A549 (cell line): ENCODE data around the gene OAS3. TPM values are rescaled to one million over a fixed set of nuclear protein-coding genes. Genes with fewer than 3 reads are reported as not detected.
"Not testable (repeated sequence)": the region's sequence is repeated elsewhere in the genome, so short reads cannot be mapped to it uniquely, and the experiment has no call there.

Experiments used
- ATAC-seq, 2 experiments: fragments of 200-7000 bp in 1 of 2; fragments of >200 bp in 1 of 2; cut with Nextera tagmentation in 1 of 2; cut with Tn5 transposase in 1 of 2; 3 replicates each; pipeline versions ENCODE4 v1.8.0 to v1.9.1; 2018 to 2020; ENCODE audit warnings: mild to moderate bottlenecking in 1 of 2, moderate library complexity in 1 of 2
- CTCF ChIA-PET: fragments of 300-600 bp; sonication (Branson Sonifier 250); formaldehyde crosslinking; extraction: SDS; loops from one replicate; lab custom pipeline; 2021; ENCODE audit warnings: antibody characterized with exemption, inconsistent platforms; lab: Yijun Ruan, JAX
- POLR2A ChIA-PET: fragments of 350-600 bp; formaldehyde crosslinking; extraction: SDS; loops from one replicate; lab custom pipeline; 2021; ENCODE audit warnings: antibody characterized with exemption, inconsistent platforms; lab: Yijun Ruan, JAX
- DNase-seq, 2 experiments: peaks; one replicate each; pipeline versions ENCODE4 v3.0.0 to v3.0.0-alpha.2; 2011 to 2016; ENCODE audit warnings: low read depth in 1 of 2, low spot score in 1 of 2
- FAIRE-seq: peaks from 2 replicates; lab custom pipeline; 2011; peaks lifted over from hg19 to GRCh38; lab: Jason Lieb, UNC
- H3K27ac ChIP-seq, 2 experiments: fragments of >200 bp; sonication (Bioruptor Twin); formaldehyde crosslinking; 3 replicates each; pipeline ENCODE4 v1.5.1; 2016 to 2017
- H3K4me1 ChIP-seq: fragments of >200 bp; sonication (Bioruptor Twin); formaldehyde crosslinking; 3 replicates; pipeline ENCODE4 v1.6.1; 2016
- H3K4me2 ChIP-seq: fragments of >200 bp; sonication (Bioruptor Twin); formaldehyde crosslinking; 3 replicates; pipeline ENCODE4 v1.6.1; 2016
- H3K4me3 ChIP-seq: fragments of >200 bp; sonication (Bioruptor Twin); formaldehyde crosslinking; 3 replicates; pipeline ENCODE4 v1.5.1; 2016
- H3K9me3 ChIP-seq: fragments of >200 bp; sonication (Bioruptor Twin); formaldehyde crosslinking; 3 replicates; pipeline ENCODE4 v1.6.1; 2016
- CBX2 ChIP-seq: fragments of 200-600 bp; sonication (generic); IDR thresholded peaks from 2 replicates; pipeline ENCODE4 v1.6.1; 2016; ENCODE audit warnings: low read depth, mild to moderate bottlenecking, borderline replicate concordance
- FOSB ChIP-seq: fragments of 250-450 bp; sonication (Bioruptor Pico); IDR thresholded peaks from 2 replicates; pipeline ENCODE4 v1.5.0; 2020; ENCODE audit warnings: mild to moderate bottlenecking, moderate library complexity
- FOXS1 ChIP-seq: fragments of 250-450 bp; sonication (Bioruptor Pico); IDR thresholded peaks from 2 replicates; pipeline ENCODE4 v1.5.0; 2020; ENCODE audit warnings: mild to moderate bottlenecking, moderate library complexity
- HEYL ChIP-seq: fragments of 250-450 bp; sonication (Bioruptor Pico); IDR thresholded peaks from 2 replicates; pipeline ENCODE4 v1.8.0; 2021; ENCODE audit warnings: mild to moderate bottlenecking, moderate library complexity
- JUNB ChIP-seq: fragments of >200 bp; sonication (Bioruptor Twin); formaldehyde crosslinking; IDR thresholded peaks from 2 replicates; pipeline ENCODE4 v1.6.1; 2016
- KDM1A ChIP-seq: fragments of 200-600 bp; sonication (generic); IDR thresholded peaks from 2 replicates; pipeline ENCODE4 v1.6.1; 2016; ENCODE audit warnings: low read depth, mild to moderate bottlenecking
- NPAS2 ChIP-seq: fragments of 250-450 bp; sonication (Bioruptor Pico); IDR thresholded peaks from 2 replicates; pipeline ENCODE4 v1.8.0; 2022; ENCODE audit warnings: mild to moderate bottlenecking, moderate library complexity, borderline replicate concordance
- POLR2A ChIP-seq: IDR thresholded peaks from 2 replicates; pipeline ENCODE4 v1.6.1; 2012; ENCODE audit warnings: mild to moderate bottlenecking, low read length
- RFX5 ChIP-seq: fragments of 450-650 bp; IDR thresholded peaks from 2 replicates; pipeline ENCODE4 v1.7.1; 2014; ENCODE audit warnings: antibody characterized with exemption, mild to moderate bottlenecking, moderate library complexity
- TFCP2L1 ChIP-seq: fragments of 250-450 bp; sonication (Bioruptor Pico); IDR thresholded peaks from 2 replicates; pipeline ENCODE4 v1.5.0; 2021; ENCODE audit warnings: mild to moderate bottlenecking
- ZNF302 ChIP-seq: fragments of 250-450 bp; sonication (Bioruptor Pico); IDR thresholded peaks from 2 replicates; pipeline ENCODE4 v1.9.0; 2021; ENCODE audit warnings: inconsistent platforms, mild to moderate bottlenecking, moderate library complexity
- ZSCAN20 ChIP-seq: fragments of 250-450 bp; sonication (Bioruptor Pico); IDR thresholded peaks from 2 replicates; pipeline ENCODE4 v1.8.0; 2022; ENCODE audit warnings: mild to moderate bottlenecking, moderate library complexity
- WGBS: methylation state at CpG from one replicate; pipeline ENCODE4 v1.1.6; 2017; ENCODE audit errors: missing lambda C conversion rate; 5-methylcytosine and 5-hydroxymethylcytosine counted together
- polyA plus RNA-seq, 4 experiments: library from polyadenylated mRNA; depleted of rRNA in 3 of 4; stranded (reverse); fragments of >200 nt; fragmentation: RNase III in 1 of 4; extraction: RNeasy Plus Mini Kit Qiagen cat#74134 plus additional on column Dnase treatment in 1 of 4; gene quantifications; 2 replicates in 3 of 4; 3 replicates in 1 of 4; pipeline ENCODE4 v1.2.3, GENCODE V29; 2011 to 2017
- TF ChIP-seq, protein P1 (sequence below): IDR thresholded peaks from 2 replicates; pipeline ENCODE4 v1.6.1; 2012
- TF ChIP-seq, protein P2 (sequence below): fragments of 250-450 bp; sonication (Bioruptor Pico); IDR thresholded peaks from 2 replicates; pipeline ENCODE4 v1.5.0; 2020; ENCODE audit warnings: low read depth, mild to moderate bottlenecking, moderate library complexity
- TF ChIP-seq, protein P3 (sequence below): fragments of >200 bp; sonication (Bioruptor Twin); formaldehyde crosslinking; IDR thresholded peaks from 3 replicates; pipeline ENCODE4 v1.5.1; 2016
- TF ChIP-seq, protein P4 (sequence below): fragments of 150-350 bp; IDR thresholded peaks from 2 replicates; pipeline ENCODE4 v1.6.1; 2014; ENCODE audit warnings: low read depth, mild to moderate bottlenecking, low read length

Gene OAS3
- polyA plus RNA-seq, 2 of the 4 experiments (the other 2 are of a cell fraction) = 22.7 to 36.7 TPM

DNA sequence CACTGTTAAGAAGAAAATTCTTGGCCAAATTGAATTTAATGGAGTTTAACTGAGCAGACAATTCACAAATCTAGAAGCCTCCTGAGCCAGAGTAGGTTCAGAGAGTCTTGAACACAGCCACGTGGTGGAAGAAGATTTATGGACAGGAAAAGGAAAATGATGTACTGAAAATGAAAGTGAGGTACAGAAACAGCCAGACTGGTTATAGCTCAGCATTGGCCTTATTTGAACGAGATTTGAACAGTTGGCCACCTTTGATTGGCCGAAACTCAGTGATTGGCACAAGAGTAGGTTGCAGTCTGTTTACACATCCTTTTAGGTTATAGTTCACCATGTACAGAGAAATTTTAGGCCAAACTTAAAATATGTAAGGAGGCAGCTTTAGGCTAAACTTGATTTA is 50.0 kb downstream of the OAS3 start (continued):
- TF ChIP-seq, protein P1, sequence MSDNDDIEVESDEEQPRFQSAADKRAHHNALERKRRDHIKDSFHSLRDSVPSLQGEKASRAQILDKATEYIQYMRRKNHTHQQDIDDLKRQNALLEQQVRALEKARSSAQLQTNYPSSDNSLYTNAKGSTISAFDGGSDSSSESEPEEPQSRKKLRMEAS = no peak

DNA sequence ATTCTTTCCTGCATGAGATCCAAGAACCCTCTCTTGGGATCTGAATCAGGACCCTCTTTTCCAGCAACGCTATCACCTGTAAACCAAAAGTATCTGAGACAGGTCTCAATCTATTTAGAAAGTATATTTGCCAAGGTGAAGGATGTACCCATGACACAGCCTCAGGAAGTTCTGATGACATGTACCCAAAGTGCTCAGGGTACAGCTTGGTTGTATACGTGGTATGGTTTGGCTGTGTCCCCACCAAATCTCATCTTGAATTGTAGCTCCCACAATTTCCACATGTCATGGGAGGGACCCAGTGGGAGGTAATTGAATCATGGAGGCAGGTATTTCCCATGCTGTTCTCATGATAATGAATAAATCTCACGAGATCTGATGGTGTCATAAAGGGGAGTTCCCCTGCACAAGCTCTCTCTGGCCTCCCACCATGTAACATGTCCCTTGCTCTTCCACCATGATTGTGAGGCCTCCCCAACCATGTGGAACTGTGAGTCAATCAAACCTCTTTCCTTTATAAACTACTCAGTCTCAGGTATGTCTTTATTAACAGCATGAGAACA is 50.6 kb downstream of the OAS3 start:
- H3K4me2 ChIP-seq, ATAC-seq, H3K4me3 ChIP-seq, POLR2A ChIA-PET, H3K27ac ChIP-seq, FAIRE-seq, H3K4me1 ChIP-seq, DNase-seq: not testable (repeated sequence)
- CTCF ChIA-PET = interaction anchor here (1.0 to 1.7 kb wide), 4 partner anchors 10 to 60 kb away, joined by 3 to 5 read pairs (median 4); partner anchors contain the start of gene OAS2
- WGBS = 38% methylated on average over 3 of the region's 3 CpGs
- peaks cover 22% of the 10 kb centered on the region for H3K9me3 ChIP-seq

DNA sequence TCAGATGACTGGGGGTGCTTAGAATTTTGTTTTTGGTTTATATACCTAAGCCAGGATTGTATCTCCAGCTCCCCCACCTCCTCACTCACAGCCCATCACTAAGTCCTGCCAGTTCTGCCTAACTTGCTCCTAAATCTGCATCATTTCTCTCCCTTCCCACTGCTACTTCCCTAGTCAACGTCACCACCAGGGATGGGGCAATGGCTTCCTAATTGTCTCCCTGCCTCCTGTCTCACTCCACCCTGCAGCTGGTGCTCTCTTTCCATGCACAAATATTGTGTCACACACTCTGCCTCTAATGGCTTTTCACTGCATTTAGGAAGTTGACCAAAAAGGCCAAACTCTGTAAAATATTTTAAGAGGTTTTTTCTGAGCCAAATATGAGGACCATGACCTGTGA is 51.5 kb downstream of the OAS3 start:
- Histone ChIP-seq H3K27ac (no peak overlapping the region), H3K4me3 (no peak overlapping the region), H3K9me3 (peaks cover 13% of the 10 kb centered on the region), H3K4me1 (no peaks in the 10 kb centered on the region), H3K4me2 (no peak overlapping the region)
- no peak for ATAC-seq
- CTCF ChIA-PET = interaction anchor here (1.0 to 3.5 kb wide), 6 partner anchors 12 to 164 kb away, joined by 3 to 16 read pairs (median 5); partner anchors contain the start of gene OAS2
- 29% methylated on average over 1 of the region's 1 CpG for WGBS
- no peak for FAIRE-seq
- POLR2A ChIA-PET = no interaction called here
- TF ChIP-seq FOXS1 (CRISPR knock-in tag) = no peak
- no peak for TF ChIP-seq JUNB
- TF ChIP-seq HEYL (CRISPR knock-in tag) = no peak
- TF ChIP-seq RFX5 = no peak
- TF ChIP-seq POLR2A = no peak
- no peak for TF ChIP-seq FOSB (CRISPR knock-in tag)
- TF ChIP-seq ZSCAN20 (CRISPR knock-in tag) = no peak
- TF ChIP-seq ZNF302 (CRISPR knock-in tag) = no peak
- TF ChIP-seq, protein P2, sequence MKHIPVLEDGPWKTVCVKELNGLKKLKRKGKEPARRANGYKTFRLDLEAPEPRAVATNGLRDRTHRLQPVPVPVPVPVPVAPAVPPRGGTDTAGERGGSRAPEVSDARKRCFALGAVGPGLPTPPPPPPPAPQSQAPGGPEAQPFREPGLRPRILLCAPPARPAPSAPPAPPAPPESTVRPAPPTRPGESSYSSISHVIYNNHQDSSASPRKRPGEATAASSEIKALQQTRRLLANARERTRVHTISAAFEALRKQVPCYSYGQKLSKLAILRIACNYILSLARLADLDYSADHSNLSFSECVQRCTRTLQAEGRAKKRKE (CRISPR knock-in tag) = no peak
- no peak for TF ChIP-seq NPAS2 (CRISPR knock-in tag)
- TF ChIP-seq, protein P3, sequence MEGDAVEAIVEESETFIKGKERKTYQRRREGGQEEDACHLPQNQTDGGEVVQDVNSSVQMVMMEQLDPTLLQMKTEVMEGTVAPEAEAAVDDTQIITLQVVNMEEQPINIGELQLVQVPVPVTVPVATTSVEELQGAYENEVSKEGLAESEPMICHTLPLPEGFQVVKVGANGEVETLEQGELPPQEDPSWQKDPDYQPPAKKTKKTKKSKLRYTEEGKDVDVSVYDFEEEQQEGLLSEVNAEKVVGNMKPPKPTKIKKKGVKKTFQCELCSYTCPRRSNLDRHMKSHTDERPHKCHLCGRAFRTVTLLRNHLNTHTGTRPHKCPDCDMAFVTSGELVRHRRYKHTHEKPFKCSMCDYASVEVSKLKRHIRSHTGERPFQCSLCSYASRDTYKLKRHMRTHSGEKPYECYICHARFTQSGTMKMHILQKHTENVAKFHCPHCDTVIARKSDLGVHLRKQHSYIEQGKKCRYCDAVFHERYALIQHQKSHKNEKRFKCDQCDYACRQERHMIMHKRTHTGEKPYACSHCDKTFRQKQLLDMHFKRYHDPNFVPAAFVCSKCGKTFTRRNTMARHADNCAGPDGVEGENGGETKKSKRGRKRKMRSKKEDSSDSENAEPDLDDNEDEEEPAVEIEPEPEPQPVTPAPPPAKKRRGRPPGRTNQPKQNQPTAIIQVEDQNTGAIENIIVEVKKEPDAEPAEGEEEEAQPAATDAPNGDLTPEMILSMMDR = no peak
- TF ChIP-seq CBX2 = no peak
- TF ChIP-seq, protein P4, sequence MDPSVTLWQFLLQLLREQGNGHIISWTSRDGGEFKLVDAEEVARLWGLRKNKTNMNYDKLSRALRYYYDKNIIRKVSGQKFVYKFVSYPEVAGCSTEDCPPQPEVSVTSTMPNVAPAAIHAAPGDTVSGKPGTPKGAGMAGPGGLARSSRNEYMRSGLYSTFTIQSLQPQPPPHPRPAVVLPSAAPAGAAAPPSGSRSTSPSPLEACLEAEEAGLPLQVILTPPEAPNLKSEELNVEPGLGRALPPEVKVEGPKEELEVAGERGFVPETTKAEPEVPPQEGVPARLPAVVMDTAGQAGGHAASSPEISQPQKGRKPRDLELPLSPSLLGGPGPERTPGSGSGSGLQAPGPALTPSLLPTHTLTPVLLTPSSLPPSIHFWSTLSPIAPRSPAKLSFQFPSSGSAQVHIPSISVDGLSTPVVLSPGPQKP = no peak
- no peak for TF ChIP-seq KDM1A
- TF ChIP-seq TFCP2L1 (CRISPR knock-in tag) = no peak
- DNase-seq = no peak
